Stimulated activated CD4-positive, alpha-beta T cell treated with anti-CD3 and anti-CD28 coated beads, TNF-alpha, amount 100 ng/mL, for 48 hours (primary cell): ENCODE data around the gene GOPC.

Experiments
- DNase-seq, 3 donors: peaks; one replicate each; pipeline ENCODE4 v3.0.0-alpha.2; 2020; ENCODE audit warnings: low read depth in 3 of 3

The GOPC gene

GRCh38 chr6:117595099-117595923 is 7.0 kb downstream of the GOPC start:
- no peak for DNase-seq

GRCh38 chr6:117592983-117593759 is 9.1 kb downstream of the GOPC start:
- no peak for DNase-seq

GRCh38 chr6:117591405-117591804 is 10.9 kb downstream of the GOPC start:
- no peak for DNase-seq

- no peak for DNase-seq
These were observed 11.9 kb downstream of the GOPC start for GRCh38 chr6:117590447-117590846.

- DNase-seq, result no peak
These were observed 16.7 kb downstream of the GOPC start for GRCh38 chr6:117585647-117586046.

GRCh38 chr6:117574198-117574597 is 28.1 kb downstream of the GOPC start:
- DNase-seq, result no peak

GRCh38 chr6:117573006-117573680 is 29.2 kb downstream of the GOPC start:
- no peak for DNase-seq

GRCh38 chr6:117568831-117569410 is 33.4 kb downstream of the GOPC start:
- DNase-seq, result no peak

GRCh38 chr6:117568247-117568646 is 34.1 kb downstream of the GOPC start:
- no peak for DNase-seq

- no peak for DNase-seq
These were observed 37.6 kb downstream of the GOPC start for GRCh38 chr6:117564681-117565080.

- DNase-seq, result no peak
These were observed 41.2 kb downstream of the GOPC start for GRCh38 chr6:117561128-117561527.

- no peak for DNase-seq
These were observed 43.0 kb downstream of the GOPC start for GRCh38 chr6:117559299-117559698.

- DNase-seq, result no peak
These were observed 43.5 kb downstream of the GOPC start for GRCh38 chr6:117558818-117559217.

GRCh38 chr6:117557951-117558350 is 44.4 kb downstream of the GOPC start:
- no peak for DNase-seq

GRCh38 chr6:117555882-117556498 is 46.3 kb downstream of the GOPC start:
- DNase-seq, result peak in 2 of 3 donors; percentile 31 to 41

- no peak for DNase-seq
These were observed 47.0 kb downstream of the GOPC start for GRCh38 chr6:117555262-117555849.

GRCh38 chr6:117553142-117553541 is 49.2 kb downstream of the GOPC start:
- no peak for DNase-seq

GRCh38 chr6:117552618-117553017 is 49.7 kb downstream of the GOPC start:
- no peak for DNase-seq

- no peak for DNase-seq
These were observed 51.6 kb downstream of the GOPC start for GRCh38 chr6:117550618-117551242.

GRCh38 chr6:117550078-117550600 is 52.2 kb downstream of the GOPC start:
- no peak for DNase-seq

- no peak for DNase-seq
These were observed 52.7 kb downstream of the GOPC start for GRCh38 chr6:117549611-117550010.
